Measurements from ENCODE around the gene RAN. TPM values are rescaled to one million over a fixed set of nuclear protein-coding genes. Genes with fewer than 3 reads are reported as not detected.

Gene RAN
- total RNA-seq, 1 donor, result 234 TPM

GRCh38 chr12:130922511-130922953 is 50.7 kb downstream of the RAN start:
- Histone ChIP-seq H3K27me3 (ENCODE audit: insufficient read depth, low read length) (no peaks in the 10 kb centered on the region), H3K9me3 (ENCODE audit: low read depth, low read length) (no peaks in the 10 kb centered on the region), H3K4me3 (ENCODE audit: low read length) (no peak overlapping the region), H3K4me1 (ENCODE audit: insufficient read depth, low read length) (no peaks in the 10 kb centered on the region)

GRCh38 chr12:130924966-130925665 is 53.2 kb downstream of the RAN start:
- Histone ChIP-seq H3K9me3 (ENCODE audit: low read depth, low read length) (no peaks in the 10 kb centered on the region), H3K4me3 (ENCODE audit: low read length) (no peak overlapping the region), H3K4me1 (ENCODE audit: insufficient read depth, low read length) (no peaks in the 10 kb centered on the region), H3K27me3 (ENCODE audit: insufficient read depth, low read length) (peaks cover 9% of the 10 kb centered on the region)

- H3K9me3 ChIP-seq (ENCODE audit: low read depth, low read length), result no peaks in the 10 kb centered on the region
- H3K27me3 ChIP-seq (ENCODE audit: insufficient read depth, low read length), result peaks cover 12% of the 10 kb centered on the region
- no peak overlapping the region for H3K4me3 ChIP-seq (ENCODE audit: low read length)
- H3K4me1 ChIP-seq (ENCODE audit: insufficient read depth, low read length), result no peaks in the 10 kb centered on the region
Measured at GRCh38 chr12:130925666-130926015, 53.8 kb downstream of the RAN start.

Other genes with a start within 250 kb of the RAN start
- gene RIMBP2, start 155.8 kb upstream of the RAN start, total RNA-seq, result not detected
- gene STX2, start 32.8 kb upstream of the RAN start, total RNA-seq, result 18.1 TPM
- 2.3 TPM for gene ADGRD1, start 81.8 kb downstream of the RAN start, total RNA-seq